SK-N-SH (cell line): ENCODE results near the gene UBXN10. TPM values are rescaled to one million over a fixed set of nuclear protein-coding genes. Genes with fewer than 3 reads are reported as not detected.

ENCODE experiments used
- CTCF ChIA-PET: fragments of 300-600, 350-600 bp; formaldehyde crosslinking; extraction: SDS; loops from one replicate; lab custom pipeline; 2021; lab: Yijun Ruan, JAX
- POLR2A ChIA-PET: fragments of 350-600 bp; sonication (Branson Sonifier 250); formaldehyde crosslinking; extraction: SDS; loops from one replicate; lab custom pipeline; 2020; ENCODE audit warnings: antibody characterized with exemption, inconsistent platforms; lab: Yijun Ruan, JAX
- DNase-seq: peaks from one replicate; pipeline ENCODE4 v3.0.0; 2012
- H2AFZ ChIP-seq: fragments of 200-600 bp; sonication (generic); 2 replicates; pipeline ENCODE4 v1.8.1; 2016; ENCODE audit warnings: antibody characterized with exemption, mild to moderate bottlenecking, low read depth
- H3F3A ChIP-seq: fragments of 200-600 bp; sonication (generic); replicated peaks from 2 replicates; pipeline ENCODE3; 2016; ENCODE audit warnings: antibody characterized with exemption, mild to moderate bottlenecking; ENCODE audit not compliant: insufficient read depth
- H3K27ac ChIP-seq, 2 experiments: fragments of 200-500 bp in 1 of 2; fragments of 200-600 bp in 1 of 2; sonication (Bioruptor generic) in 1 of 2; sonication (generic), shearing (Covaris generic) in 1 of 2; 2 replicates each; pipeline versions ENCODE4 v1.5.1 to v1.6.1; 2014 to 2016; ENCODE audit warnings: low read depth in 2 of 2, inconsistent platforms in 1 of 2, low read length in 1 of 2, mild to moderate bottlenecking in 1 of 2, mixed read lengths in 1 of 2
- H3K27me3 ChIP-seq: fragments of 200-600 bp; sonication (generic), shearing (Covaris generic); 2 replicates; pipeline ENCODE4 v1.6.1; 2016; ENCODE audit warnings: mixed run types; ENCODE audit not compliant: insufficient read depth
- H3K36me3 ChIP-seq, 2 experiments: fragments of 200-500 bp in 1 of 2; fragments of 200-600 bp in 1 of 2; sonication (Bioruptor generic) in 1 of 2; sonication (generic) in 1 of 2; replicated peaks in 1 of 2; 2 replicates each; pipeline versions ENCODE3 to v1.5.1; 2014 to 2016; ENCODE audit warnings: low read length in 1 of 2, mild to moderate bottlenecking in 1 of 2; ENCODE audit not compliant: insufficient read depth in 2 of 2, control insufficient read depth in 1 of 2
- H3K4me1 ChIP-seq, 2 experiments: fragments of 200-500 bp in 1 of 2; fragments of 200-600 bp in 1 of 2; sonication (Bioruptor generic) in 1 of 2; sonication (generic), shearing (Covaris generic) in 1 of 2; 2 replicates each; pipeline versions ENCODE4 v1.5.1 to v1.6.1; 2014 to 2016; ENCODE audit warnings: low read depth in 1 of 2, low read length in 1 of 2, mixed run types in 1 of 2; ENCODE audit not compliant: insufficient read depth in 2 of 2, control insufficient read depth in 1 of 2
- H3K4me2 ChIP-seq: fragments of 200-600 bp; sonication (generic), shearing (Covaris generic); 2 replicates; pipeline ENCODE4 v1.6.1; 2017; ENCODE audit warnings: mixed run types
- H3K4me3 ChIP-seq, 2 experiments: fragments of 200-500 bp in 1 of 2; fragments of 200-600 bp in 1 of 2; sonication (Bioruptor generic) in 1 of 2; sonication (generic), shearing (Covaris generic) in 1 of 2; 2 replicates each; pipeline versions ENCODE4 v1.5.1 to v1.8.1; 2014 to 2016; ENCODE audit warnings: low read depth in 2 of 2, inconsistent platforms in 1 of 2, low read length in 1 of 2, mild to moderate bottlenecking in 1 of 2, mixed read lengths in 1 of 2, moderate library complexity in 1 of 2
- H3K79me2 ChIP-seq: fragments of 200-600 bp; sonication (generic); 2 replicates; pipeline ENCODE4 v1.8.1; 2017; ENCODE audit warnings: mild to moderate bottlenecking; ENCODE audit not compliant: insufficient read depth
- H3K9ac ChIP-seq: fragments of 200-600 bp; sonication (generic); 2 replicates; pipeline ENCODE4 v1.6.1; 2017; ENCODE audit warnings: mixed run types
- H3K9me2 ChIP-seq: fragments of 200-600 bp; sonication (generic); 2 replicates; pipeline ENCODE4 v1.6.1; 2017; ENCODE audit warnings: mixed run types
- H3K9me3 ChIP-seq: fragments of 200-600 bp; sonication (generic); 2 replicates; pipeline ENCODE4 v1.6.1; 2017; ENCODE audit warnings: mixed run types, mild to moderate bottlenecking, moderate library complexity
- H4K20me1 ChIP-seq: fragments of 200-600 bp; sonication (generic); 2 replicates; pipeline ENCODE4 v1.6.1; 2017; ENCODE audit warnings: mild to moderate bottlenecking, mixed run types; ENCODE audit not compliant: insufficient read depth
- FOXJ3 ChIP-seq: sonication (generic); formaldehyde crosslinking; IDR thresholded peaks from 2 replicates; pipeline ENCODE4 v1.5.1; 2020; ENCODE audit warnings: mild to moderate bottlenecking, missing genetic modification reagents
- FOXM1 ChIP-seq: IDR thresholded peaks from 2 replicates; pipeline ENCODE4 v1.4.0; 2012; ENCODE audit warnings: low read depth, mild to moderate bottlenecking
- GABPA ChIP-seq: IDR thresholded peaks from 2 replicates; pipeline ENCODE4 v1.4.0; 2012; ENCODE audit warnings: low read depth, mild to moderate bottlenecking
- MXI1 ChIP-seq: IDR thresholded peaks from 2 replicates; pipeline ENCODE4 v1.6.1; 2012; ENCODE audit warnings: mild to moderate bottlenecking, low read depth, low read length, improper control_type of control experiment
- NFIC ChIP-seq: IDR thresholded peaks from 2 replicates; pipeline ENCODE4 v1.4.0; 2012; ENCODE audit warnings: borderline replicate concordance
- NRF1 ChIP-seq: IDR thresholded peaks from 2 replicates; pipeline ENCODE4 v1.6.1; 2012; ENCODE audit warnings: low read depth, mild to moderate bottlenecking, low read length
- POLR2AphosphoS5 ChIP-seq: IDR thresholded peaks from 2 replicates; pipeline ENCODE4 v1.6.1; 2012; ENCODE audit warnings: low read depth, low read length
- RAD21 ChIP-seq: IDR thresholded peaks from 2 replicates; pipeline ENCODE4 v1.6.1; 2012; ENCODE audit warnings: mild to moderate bottlenecking, low read length
- RFX5 ChIP-seq: IDR thresholded peaks from 2 replicates; pipeline ENCODE4 v1.6.1; 2012; ENCODE audit warnings: mild to moderate bottlenecking, improper control_type of control experiment, low read length
- RXRA ChIP-seq: IDR thresholded peaks from 2 replicates; pipeline ENCODE4 v1.4.0; 2012; ENCODE audit warnings: low read depth, mild to moderate bottlenecking, borderline replicate concordance
- SMC3 ChIP-seq: IDR thresholded peaks from 2 replicates; pipeline ENCODE4 v1.6.1; 2012; ENCODE audit warnings: low read depth, low read length, improper control_type of control experiment
- WGBS: methylation state at CpG from one replicate; pipeline ENCODE4 v1.1.6; 2017; ENCODE audit warnings: low lambda C conversion rate; 5-methylcytosine and 5-hydroxymethylcytosine counted together
- polyA plus RNA-seq, 3 experiments: library from polyadenylated mRNA; depleted of rRNA; stranded (reverse); fragments of >200 nt; gene quantifications; 2 replicates each; pipeline ENCODE4 v1.2.3, GENCODE V29; 2012
- TF ChIP-seq, protein P1 (sequence below): IDR thresholded peaks from 2 replicates; pipeline ENCODE4 v1.4.0; 2012; ENCODE audit warnings: low read depth, borderline replicate concordance
- TF ChIP-seq, protein P2 (sequence below): fragments of 200-600 bp; sonication (generic); IDR thresholded peaks from 2 replicates; pipeline ENCODE4 v1.6.1; 2017; ENCODE audit warnings: antibody characterized with exemption, mild to moderate bottlenecking, moderate library complexity
- TF ChIP-seq, protein P3 (sequence below): fragments of 150-350 bp; IDR thresholded peaks from 2 replicates; pipeline ENCODE4 v1.6.1; 2016; ENCODE audit warnings: mild to moderate bottlenecking, low read depth, low read length
- TF ChIP-seq, protein P4 (sequence below): IDR thresholded peaks from 2 replicates; pipeline ENCODE4; 2012
- TF ChIP-seq, protein P5 (sequence below): IDR thresholded peaks from 2 replicates; pipeline ENCODE4 v1.4.0; 2012; ENCODE audit warnings: low read depth, borderline replicate concordance
- TF ChIP-seq, protein P6 (sequence below): fragments of 150-350 bp; IDR thresholded peaks from 2 replicates; pipeline ENCODE4 v1.6.1; 2017; ENCODE audit warnings: antibody characterized with exemption, low read length, low read depth, borderline replicate concordance

Gene UBXN10
- polyA plus RNA-seq, 1 of the 3 experiments (the other 2 are of a cell fraction), result not detected

DNA sequence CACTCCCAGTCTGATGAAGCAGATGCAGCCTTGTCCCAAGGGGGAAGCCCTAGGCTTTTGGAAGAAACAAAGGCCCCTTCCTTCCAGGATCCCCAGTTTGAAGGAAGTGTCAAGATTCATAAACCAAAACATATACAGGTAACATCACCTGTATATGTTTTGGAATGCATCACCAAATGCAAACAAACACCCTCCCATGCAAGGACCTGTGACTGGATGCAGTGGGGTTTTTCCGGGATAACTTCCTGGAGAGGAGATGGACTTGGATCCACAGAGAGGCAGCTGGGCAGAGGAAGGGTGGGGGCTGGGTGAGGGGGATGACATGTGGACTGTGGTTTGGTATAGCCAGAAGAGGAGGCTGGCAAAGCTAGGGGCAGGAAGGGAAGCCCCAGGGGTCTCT, 48.3 kb upstream of the UBXN10 start:
- Histone ChIP-seq H2AFZ (no peak overlapping the region), H4K20me1 (no peaks in the 10 kb centered on the region), H3K36me3 (no peaks in the 10 kb centered on the region), H3K4me3 (no peak overlapping the region), H3K4me1 (no peaks in the 10 kb centered on the region), H3K27ac (no peak overlapping the region), H3K9me3 (no peaks in the 10 kb centered on the region), H3K79me2 (no peaks in the 10 kb centered on the region), H3K27me3 (no peaks in the 10 kb centered on the region), H3F3A (no peaks in the 10 kb centered on the region), H3K9ac (no peak overlapping the region), H3K9me2 (no peaks in the 10 kb centered on the region), H3K4me2 (no peak overlapping the region)
- CTCF ChIA-PET, result interaction anchor here (1.1 kb wide), 1 partner anchor 14 kb away, joined by 3 read pairs; no protein-coding TSS in a partner anchor
- no peak for TF ChIP-seq FOXM1
- TF ChIP-seq POLR2AphosphoS5, result no peak
- TF ChIP-seq, protein P1, sequence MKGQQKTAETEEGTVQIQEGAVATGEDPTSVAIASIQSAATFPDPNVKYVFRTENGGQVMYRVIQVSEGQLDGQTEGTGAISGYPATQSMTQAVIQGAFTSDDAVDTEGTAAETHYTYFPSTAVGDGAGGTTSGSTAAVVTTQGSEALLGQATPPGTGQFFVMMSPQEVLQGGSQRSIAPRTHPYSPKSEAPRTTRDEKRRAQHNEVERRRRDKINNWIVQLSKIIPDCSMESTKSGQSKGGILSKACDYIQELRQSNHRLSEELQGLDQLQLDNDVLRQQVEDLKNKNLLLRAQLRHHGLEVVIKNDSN, result no peak
- no peak for TF ChIP-seq MXI1
- no peak for TF ChIP-seq GABPA
- TF ChIP-seq, protein P2, sequence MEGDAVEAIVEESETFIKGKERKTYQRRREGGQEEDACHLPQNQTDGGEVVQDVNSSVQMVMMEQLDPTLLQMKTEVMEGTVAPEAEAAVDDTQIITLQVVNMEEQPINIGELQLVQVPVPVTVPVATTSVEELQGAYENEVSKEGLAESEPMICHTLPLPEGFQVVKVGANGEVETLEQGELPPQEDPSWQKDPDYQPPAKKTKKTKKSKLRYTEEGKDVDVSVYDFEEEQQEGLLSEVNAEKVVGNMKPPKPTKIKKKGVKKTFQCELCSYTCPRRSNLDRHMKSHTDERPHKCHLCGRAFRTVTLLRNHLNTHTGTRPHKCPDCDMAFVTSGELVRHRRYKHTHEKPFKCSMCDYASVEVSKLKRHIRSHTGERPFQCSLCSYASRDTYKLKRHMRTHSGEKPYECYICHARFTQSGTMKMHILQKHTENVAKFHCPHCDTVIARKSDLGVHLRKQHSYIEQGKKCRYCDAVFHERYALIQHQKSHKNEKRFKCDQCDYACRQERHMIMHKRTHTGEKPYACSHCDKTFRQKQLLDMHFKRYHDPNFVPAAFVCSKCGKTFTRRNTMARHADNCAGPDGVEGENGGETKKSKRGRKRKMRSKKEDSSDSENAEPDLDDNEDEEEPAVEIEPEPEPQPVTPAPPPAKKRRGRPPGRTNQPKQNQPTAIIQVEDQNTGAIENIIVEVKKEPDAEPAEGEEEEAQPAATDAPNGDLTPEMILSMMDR, result no peak
- TF ChIP-seq RXRA, result no peak
- WGBS, result 100% methylated on average over 1 of the region's 1 CpG
- POLR2A ChIA-PET, result no interaction called here
- DNase-seq, result no peak

DNA sequence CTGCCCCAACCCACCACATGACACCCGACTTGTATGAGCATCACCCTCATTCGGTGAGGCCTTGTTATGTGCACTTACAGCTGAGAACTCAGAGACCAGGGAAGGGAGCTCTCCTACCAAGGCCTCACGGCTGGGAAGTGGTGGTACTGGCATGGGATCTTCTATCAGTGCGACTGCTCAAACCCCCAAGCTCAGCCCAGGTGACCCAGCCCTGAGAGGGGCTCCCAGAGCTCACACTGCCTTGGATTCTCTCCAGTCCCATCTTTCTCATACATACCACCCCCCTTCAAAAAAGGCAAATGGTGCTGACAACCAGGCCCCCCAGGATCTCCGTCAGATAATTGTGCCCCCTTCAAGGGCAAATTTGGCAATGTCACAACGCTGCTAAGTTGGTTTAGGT, 47.5 kb upstream of the UBXN10 start:
- no peak overlapping the region for H3K4me3 ChIP-seq
- H3K9ac ChIP-seq, result no peak overlapping the region
- no peaks in the 10 kb centered on the region for H3K9me3 ChIP-seq
- H2AFZ ChIP-seq, result no peak overlapping the region
- WGBS, result 24% methylated on average over 4 of the region's 6 CpGs
- DNase-seq, result no peak
- H3K79me2 ChIP-seq, result no peaks in the 10 kb centered on the region
- TF ChIP-seq, protein P3, sequence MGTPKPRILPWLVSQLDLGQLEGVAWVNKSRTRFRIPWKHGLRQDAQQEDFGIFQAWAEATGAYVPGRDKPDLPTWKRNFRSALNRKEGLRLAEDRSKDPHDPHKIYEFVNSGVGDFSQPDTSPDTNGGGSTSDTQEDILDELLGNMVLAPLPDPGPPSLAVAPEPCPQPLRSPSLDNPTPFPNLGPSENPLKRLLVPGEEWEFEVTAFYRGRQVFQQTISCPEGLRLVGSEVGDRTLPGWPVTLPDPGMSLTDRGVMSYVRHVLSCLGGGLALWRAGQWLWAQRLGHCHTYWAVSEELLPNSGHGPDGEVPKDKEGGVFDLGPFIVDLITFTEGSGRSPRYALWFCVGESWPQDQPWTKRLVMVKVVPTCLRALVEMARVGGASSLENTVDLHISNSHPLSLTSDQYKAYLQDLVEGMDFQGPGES, result no peak
- TF ChIP-seq FOXJ3 (CRISPR knock-in tag) (no peak), NFIC (no peak), NRF1 (no peak), POLR2AphosphoS5 (no peak), SMC3 (no peak), RFX5 (no peak), RAD21 (no peak)
- TF ChIP-seq, protein P4, sequence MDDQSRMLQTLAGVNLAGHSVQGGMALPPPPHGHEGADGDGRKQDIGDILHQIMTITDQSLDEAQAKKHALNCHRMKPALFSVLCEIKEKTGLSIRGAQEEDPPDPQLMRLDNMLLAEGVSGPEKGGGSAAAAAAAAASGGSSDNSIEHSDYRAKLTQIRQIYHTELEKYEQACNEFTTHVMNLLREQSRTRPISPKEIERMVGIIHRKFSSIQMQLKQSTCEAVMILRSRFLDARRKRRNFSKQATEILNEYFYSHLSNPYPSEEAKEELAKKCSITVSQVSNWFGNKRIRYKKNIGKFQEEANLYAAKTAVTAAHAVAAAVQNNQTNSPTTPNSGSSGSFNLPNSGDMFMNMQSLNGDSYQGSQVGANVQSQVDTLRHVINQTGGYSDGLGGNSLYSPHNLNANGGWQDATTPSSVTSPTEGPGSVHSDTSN, result no peak
- TF ChIP-seq, protein P5, sequence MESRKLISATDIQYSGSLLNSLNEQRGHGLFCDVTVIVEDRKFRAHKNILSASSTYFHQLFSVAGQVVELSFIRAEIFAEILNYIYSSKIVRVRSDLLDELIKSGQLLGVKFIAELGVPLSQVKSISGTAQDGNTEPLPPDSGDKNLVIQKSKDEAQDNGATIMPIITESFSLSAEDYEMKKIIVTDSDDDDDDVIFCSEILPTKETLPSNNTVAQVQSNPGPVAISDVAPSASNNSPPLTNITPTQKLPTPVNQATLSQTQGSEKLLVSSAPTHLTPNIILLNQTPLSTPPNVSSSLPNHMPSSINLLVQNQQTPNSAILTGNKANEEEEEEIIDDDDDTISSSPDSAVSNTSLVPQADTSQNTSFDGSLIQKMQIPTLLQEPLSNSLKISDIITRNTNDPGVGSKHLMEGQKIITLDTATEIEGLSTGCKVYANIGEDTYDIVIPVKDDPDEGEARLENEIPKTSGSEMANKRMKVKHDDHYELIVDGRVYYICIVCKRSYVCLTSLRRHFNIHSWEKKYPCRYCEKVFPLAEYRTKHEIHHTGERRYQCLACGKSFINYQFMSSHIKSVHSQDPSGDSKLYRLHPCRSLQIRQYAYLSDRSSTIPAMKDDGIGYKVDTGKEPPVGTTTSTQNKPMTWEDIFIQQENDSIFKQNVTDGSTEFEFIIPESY, result no peak
- TF ChIP-seq, protein P6, sequence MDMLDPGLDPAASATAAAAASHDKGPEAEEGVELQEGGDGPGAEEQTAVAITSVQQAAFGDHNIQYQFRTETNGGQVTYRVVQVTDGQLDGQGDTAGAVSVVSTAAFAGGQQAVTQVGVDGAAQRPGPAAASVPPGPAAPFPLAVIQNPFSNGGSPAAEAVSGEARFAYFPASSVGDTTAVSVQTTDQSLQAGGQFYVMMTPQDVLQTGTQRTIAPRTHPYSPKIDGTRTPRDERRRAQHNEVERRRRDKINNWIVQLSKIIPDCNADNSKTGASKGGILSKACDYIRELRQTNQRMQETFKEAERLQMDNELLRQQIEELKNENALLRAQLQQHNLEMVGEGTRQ, result no peak
- no peak overlapping the region for H3K4me2 ChIP-seq
- H4K20me1 ChIP-seq, result no peaks in the 10 kb centered on the region
- H3F3A ChIP-seq, result no peaks in the 10 kb centered on the region
- H3K27me3 ChIP-seq, result no peaks in the 10 kb centered on the region; the same call in 1 of the 2 replicates
- H3K36me3 ChIP-seq, result no peaks in the 10 kb centered on the region
- no peaks in the 10 kb centered on the region for H3K4me1 ChIP-seq
- ChIA-PET POLR2A (no interaction called here), CTCF (no interaction called here)
- H3K9me2 ChIP-seq, result no peaks in the 10 kb centered on the region
- no peak overlapping the region for H3K27ac ChIP-seq
